HG03039 (cell line): ENCODE measurements around the gene DTNBP1.

Source experiments
- ATAC-seq: cut with Tn5 transposase; IDR thresholded peaks from one replicate; pipeline ENCODE4 v1.9.1; 2021; ENCODE audit warnings: mild to moderate bottlenecking, moderate library complexity; ENCODE audit not compliant: unreplicated experiment

The DTNBP1 gene

DNA sequence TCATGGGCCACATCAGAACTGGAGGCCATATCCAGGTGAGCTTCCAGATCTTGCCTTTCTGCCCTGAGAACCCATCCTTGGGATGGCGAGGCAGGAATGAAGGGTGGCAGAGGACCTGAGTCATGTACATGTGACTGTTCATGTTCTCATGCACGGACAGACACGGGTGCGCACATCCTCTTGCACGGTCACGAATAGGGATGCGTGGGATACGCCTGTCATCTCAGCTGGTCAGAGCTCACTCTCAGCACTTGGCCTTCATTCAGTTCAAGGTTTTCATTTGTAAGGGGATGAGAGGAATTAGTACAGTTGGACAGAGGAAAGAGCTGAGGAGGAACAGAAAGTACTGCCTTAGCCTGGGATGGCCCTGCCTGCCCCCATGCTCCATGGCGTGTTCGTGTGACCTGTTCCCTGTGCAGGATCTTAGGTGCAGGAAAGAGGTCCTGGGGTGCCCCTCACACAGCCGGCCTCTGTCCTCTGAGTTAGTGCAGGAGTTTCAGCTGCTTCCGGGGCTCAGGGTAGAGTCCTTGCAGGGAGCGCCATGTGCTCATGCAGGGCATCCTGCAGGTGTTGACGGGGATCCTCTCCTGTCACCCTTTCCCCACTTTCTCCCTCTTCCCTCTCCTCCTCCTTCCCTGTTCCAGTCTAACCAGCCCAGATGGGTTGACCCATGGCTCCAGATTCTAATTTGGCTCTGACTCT lies 173.4 kb downstream of the DTNBP1 start:
- ATAC-seq: no peak

- ATAC-seq: no peak
Measured at GRCh38 chr6:15487262-15487661, 175.6 kb downstream of the DTNBP1 start.

DNA sequence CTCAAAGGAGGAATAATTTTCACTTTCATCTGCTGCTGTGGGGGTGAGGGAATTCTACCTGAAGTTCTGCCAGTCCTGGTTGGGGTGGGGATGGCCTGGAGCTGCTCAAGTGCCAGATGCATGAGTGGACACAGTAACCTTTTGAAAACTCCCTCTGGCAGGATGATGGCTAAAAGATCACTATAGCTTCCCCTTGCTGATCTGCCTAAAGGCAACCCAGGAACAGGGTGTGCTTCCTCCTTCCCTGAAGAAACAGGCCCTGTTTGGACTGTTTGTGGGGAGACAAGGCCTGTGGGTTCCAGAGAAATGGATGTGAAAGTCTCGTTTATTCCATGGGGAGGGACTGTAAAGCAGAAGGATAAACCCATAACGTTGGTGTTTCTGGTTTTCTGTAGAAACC lies 176.9 kb downstream of the DTNBP1 start:
- ATAC-seq: no peak

- ATAC-seq: no peak
Measured at GRCh38 chr6:15484821-15485220, 178.0 kb downstream of the DTNBP1 start.

- ATAC-seq: no peak
Measured at GRCh38 chr6:15484140-15484539, 178.7 kb downstream of the DTNBP1 start.

DNA sequence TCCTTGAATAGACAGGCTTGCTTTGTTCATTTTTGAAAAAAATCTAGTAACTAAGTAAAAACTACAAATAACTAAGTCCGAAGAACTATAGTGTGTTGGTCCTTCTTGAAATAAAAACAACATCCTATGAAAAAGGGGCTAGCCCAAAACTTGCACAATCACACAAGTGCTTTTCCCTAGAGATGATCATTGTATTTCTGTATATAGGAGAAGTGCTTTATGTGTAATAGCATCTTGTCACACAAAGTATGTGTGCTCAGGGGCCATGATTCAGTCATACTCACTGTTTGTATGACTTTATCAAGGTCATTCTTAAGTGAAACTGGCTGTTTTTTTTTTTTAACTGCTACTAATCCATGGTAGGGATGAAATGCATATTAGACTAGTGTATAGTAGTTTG lies 179.8 kb downstream of the DTNBP1 start:
- ATAC-seq: no peak

GRCh38 chr6:15481390-15482291 lies 181.2 kb downstream of the DTNBP1 start:
- no peak for ATAC-seq

DNA sequence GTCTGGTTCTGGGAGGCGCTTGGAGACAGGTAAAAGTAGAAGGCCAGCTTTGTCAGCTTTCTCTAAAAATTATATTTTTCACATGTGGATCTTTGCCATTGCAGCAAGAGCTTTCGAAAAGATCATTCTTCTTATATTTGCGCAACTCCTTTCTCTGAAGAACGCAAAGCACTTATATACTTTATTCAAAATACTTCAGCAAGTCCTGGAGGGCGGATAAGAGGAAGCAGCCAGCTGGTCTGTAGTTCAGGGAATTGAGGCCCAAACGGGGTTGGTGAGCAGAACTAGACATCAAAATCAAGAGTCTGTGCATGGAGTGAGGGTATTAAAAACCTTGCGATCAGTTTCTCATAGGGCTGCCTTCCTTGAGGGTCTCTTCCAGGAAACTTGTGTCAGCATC lies 182.3 kb downstream of the DTNBP1 start:
- no peak for ATAC-seq

DNA sequence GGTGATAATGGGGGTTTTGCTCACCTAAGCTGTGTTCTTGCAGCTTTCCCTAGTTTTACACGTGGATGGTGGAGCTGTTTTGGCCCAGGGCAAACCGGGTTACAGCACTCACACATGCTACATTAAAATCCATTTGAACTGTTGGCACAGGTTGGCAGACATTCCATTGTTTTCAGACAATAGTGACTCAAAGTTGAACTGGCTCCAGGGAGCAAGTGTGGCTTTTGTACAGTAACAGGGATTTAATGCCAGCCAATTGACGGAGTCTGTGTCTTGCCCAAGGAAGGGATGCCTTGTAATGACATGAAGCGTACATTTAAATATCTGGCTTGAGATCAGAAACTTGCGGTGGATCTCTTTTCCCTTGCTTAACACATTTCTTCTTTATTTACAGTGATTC lies 183.1 kb downstream of the DTNBP1 start:
- ATAC-seq: no peak

DNA sequence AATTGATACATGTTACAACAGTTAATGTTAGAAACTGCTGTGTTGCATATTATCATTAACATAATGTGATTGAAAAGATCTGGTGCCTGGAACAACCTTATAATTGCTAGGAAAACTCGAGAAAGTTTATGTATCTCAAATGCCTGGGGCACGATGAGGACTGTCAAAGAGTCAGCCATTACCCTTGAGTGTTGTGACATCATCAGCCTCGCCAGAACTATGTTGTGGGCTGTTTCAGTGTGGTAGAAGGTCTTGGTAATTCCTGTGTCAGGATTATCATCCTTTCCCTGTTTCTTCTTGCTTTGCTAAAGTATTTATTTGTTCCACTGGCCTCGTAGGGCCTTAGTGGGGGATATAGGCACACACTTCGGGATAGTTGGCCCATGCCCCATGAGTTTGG lies 185.1 kb downstream of the DTNBP1 start:
- ATAC-seq: no peak

DNA sequence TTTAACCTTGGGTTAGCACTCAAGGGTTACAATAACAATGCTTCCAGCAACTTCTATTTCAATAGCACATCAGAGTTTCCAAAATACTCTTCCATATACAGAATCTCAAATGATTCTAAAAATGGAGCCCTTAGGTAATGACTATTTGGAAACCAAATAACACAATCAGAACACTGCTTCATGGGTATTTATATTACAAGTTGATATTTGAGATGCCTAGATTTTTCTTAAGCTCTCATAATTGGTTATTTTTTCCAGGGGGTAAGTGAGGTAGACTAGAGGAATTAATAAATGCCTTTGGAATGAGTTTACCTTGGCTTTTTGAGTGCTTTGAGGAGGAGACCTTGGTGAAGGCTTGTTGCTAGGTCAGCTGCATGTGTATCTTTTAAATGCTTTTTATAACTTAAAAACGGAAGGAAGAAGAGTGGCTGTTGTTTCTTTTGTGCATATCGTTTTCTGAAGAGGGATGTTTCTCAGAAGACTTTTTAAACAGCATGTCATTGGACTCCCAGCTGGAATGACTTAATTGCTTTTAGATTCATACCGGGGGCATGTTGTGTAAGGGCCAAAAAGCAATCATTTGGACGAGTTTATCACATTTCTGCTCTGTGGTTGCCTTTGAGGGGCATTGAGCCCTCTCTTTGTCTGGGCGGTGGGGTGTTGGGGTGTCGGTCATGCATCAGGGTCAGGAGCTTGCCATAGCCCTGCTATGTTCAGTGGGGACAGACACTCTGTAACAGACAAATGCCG lies 186.0 kb downstream of the DTNBP1 start:
- no peak for ATAC-seq

DNA sequence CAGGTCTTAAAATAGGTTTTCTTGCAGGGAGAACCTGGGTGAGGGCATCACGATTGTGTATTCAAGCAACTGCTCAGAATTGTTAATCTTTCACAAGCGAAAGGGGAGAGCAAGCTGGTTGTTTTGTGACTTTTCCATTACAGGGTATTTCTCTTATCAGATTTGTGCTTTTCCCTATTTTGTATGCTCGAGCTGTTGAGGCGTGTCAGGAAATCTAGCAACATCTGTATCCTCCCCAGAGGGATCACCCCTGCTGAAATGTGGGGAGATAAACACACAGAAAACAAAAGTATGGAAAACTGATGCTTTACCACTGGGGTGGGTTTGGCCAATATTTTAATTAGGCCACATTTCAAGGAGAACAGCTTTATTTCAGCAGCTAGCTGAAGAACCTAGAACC lies 187.0 kb downstream of the DTNBP1 start:
- no peak for ATAC-seq

- no peak for ATAC-seq
Measured at GRCh38 chr6:15475261-15475660, 187.6 kb downstream of the DTNBP1 start.

DNA sequence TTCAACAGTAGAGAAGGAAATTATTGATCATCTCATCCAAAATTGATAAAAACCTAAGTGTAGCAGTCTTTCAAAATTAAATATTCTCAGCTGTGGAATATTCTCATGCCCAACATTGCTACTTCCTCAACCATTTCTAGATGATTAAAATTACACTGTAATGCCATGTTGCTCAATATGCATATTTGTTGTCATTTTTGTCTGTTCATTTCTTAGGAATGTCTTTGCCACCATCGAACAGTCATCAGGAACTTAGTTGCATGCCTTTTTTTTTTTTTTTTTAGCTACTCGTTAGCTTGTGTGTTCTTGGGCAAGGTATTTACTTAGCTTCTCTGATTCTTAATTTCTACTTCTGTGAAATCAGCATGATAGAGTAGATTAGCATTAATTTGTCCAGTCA lies 188.6 kb downstream of the DTNBP1 start:
- ATAC-seq: no peak

- no peak for ATAC-seq
Measured at GRCh38 chr6:15473741-15474161, 189.1 kb downstream of the DTNBP1 start.

DNA sequence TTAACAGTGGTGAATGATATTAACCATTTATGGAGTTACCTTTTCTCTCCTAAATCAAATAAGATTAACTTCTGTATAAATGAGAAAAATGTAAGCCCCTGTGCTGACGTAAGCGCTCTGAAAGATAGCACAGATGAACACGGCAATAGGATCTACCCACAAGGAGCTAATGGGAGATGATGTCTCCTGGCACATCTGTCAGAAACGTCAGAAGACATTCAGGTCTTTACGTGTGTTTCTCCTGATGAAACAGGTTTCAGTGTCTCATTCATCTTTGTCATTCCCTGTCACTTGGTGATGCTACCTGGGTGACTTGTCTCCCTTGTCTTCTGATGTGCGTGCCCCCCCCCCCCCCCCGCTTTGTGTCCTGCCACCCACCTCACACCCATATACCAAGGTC lies 189.7 kb downstream of the DTNBP1 start:
- no peak for ATAC-seq
